HUES6 (cell line): Measurements from ENCODE around the gene STYX.

Experiments used
- H3K27ac ChIP-seq: 2 replicates; pipeline ENCODE4 v1.7.0; 2013; ENCODE audit warnings: low read depth, mild to moderate bottlenecking, low read length, inconsistent platforms
- H3K27me3 ChIP-seq: 2 replicates; pipeline ENCODE4 v1.6.1; 2013; ENCODE audit warnings: low read length; ENCODE audit not compliant: control insufficient read depth, insufficient read depth
- H3K36me3 ChIP-seq: 2 replicates; pipeline ENCODE4 v1.6.1; 2013; ENCODE audit warnings: low read length; ENCODE audit not compliant: control insufficient read depth, insufficient read depth
- H3K4me1 ChIP-seq: 2 replicates; pipeline ENCODE4 v1.6.1; 2013; ENCODE audit warnings: low read length; ENCODE audit not compliant: control insufficient read depth, insufficient read depth
- H3K4me3 ChIP-seq: 2 replicates; pipeline ENCODE4 v1.5.1; 2013; ENCODE audit warnings: low read depth, low read length
- H3K9ac ChIP-seq: one replicate; pipeline ENCODE4 v1.6.1; 2013; ENCODE audit warnings: mild to moderate bottlenecking, low read length
- H3K9me3 ChIP-seq: 2 replicates; pipeline ENCODE4 v1.6.1; 2013; ENCODE audit warnings: low read depth, low read length; ENCODE audit not compliant: control insufficient read depth, insufficient read depth

STYX gene

GRCh38 chr14:52700701-52701172 lies 29.2 kb upstream of the STYX start:
- Histone ChIP-seq H3K9ac (no peak overlapping the region), H3K9me3 (no peaks in the 10 kb centered on the region), H3K4me1 (no peaks in the 10 kb centered on the region), H3K36me3 (no peaks in the 10 kb centered on the region), H3K4me3 (no peak overlapping the region), H3K27me3 (no peaks in the 10 kb centered on the region), H3K27ac (no peak overlapping the region)

DNA sequence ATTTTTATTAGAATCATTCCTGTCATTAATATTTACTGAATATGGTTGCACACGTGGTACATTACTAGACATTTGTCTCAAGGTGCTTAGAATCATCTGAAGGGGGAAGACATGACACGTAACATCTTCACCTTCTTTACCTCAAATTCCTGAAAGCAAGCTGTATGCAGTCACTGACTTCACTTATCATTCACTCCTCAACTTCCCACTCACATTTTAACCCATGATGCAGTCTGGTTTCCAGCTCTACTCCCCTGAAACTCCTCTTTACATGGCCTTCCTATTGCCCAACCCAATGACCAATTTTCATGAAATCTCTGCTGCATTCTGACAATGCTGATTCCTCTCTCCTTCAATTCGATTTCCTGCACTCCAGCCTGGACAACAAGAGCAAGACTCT lies 28.7 kb upstream of the STYX start:
- H3K4me1 ChIP-seq, result peaks cover under 1% of the 10 kb centered on the region; the same call in 1 of the 2 replicates
- no peak overlapping the region for H3K9ac ChIP-seq
- H3K36me3 ChIP-seq, result no peaks in the 10 kb centered on the region
- H3K27ac ChIP-seq, result no peak overlapping the region
- no peaks in the 10 kb centered on the region for H3K27me3 ChIP-seq
- H3K9me3 ChIP-seq, result no peaks in the 10 kb centered on the region
- H3K4me3 ChIP-seq, result no peak overlapping the region

GRCh38 chr14:52703225-52703624 lies 26.7 kb upstream of the STYX start:
- no peaks in the 10 kb centered on the region for H3K27me3 ChIP-seq
- no peaks in the 10 kb centered on the region for H3K9me3 ChIP-seq
- no peak overlapping the region for H3K4me3 ChIP-seq
- H3K27ac ChIP-seq, result no peak overlapping the region
- no peak overlapping the region for H3K9ac ChIP-seq
- H3K36me3 ChIP-seq, result peaks cover 5% of the 10 kb centered on the region; the same call in 1 of the 2 replicates
- peaks cover 10% of the 10 kb centered on the region; the same call in 1 of the 2 replicates for H3K4me1 ChIP-seq

GRCh38 chr14:52703664-52704063 lies 26.3 kb upstream of the STYX start:
- Histone ChIP-seq H3K4me3 (no peak overlapping the region), H3K36me3 (peaks cover 9% of the 10 kb centered on the region), H3K9ac (no peak overlapping the region), H3K9me3 (no peaks in the 10 kb centered on the region), H3K27me3 (no peaks in the 10 kb centered on the region), H3K27ac (no peak overlapping the region), H3K4me1 (peaks cover 11% of the 10 kb centered on the region; the same call in 1 of the 2 replicates)

DNA sequence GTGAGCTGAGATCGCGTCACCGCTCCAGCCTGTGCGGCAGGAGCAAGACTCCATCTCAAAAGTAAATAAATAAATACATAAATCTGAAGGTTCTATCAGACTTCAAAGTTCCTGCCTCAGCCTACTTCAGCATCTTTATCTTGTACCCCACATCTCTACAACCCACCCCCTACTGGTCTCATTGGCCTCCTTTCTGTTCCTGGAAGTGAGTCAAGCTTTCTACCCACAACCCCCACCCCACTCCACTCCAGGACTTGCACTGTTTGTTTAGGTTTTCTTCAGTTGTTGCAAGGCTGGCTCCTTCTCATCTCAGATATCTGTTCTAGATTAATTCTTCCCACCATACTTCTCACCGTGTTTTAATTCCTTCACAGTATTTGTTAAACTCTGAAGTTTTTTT lies 23.7 kb upstream of the STYX start:
- H3K27ac ChIP-seq, result peak overlapping the region; percentile 11; the same call in 1 of the 2 replicates
- H3K4me1 ChIP-seq, result peaks cover 11% of the 10 kb centered on the region; the same call in 1 of the 2 replicates
- H3K9ac ChIP-seq, result no peak overlapping the region
- H3K4me3 ChIP-seq, result peak overlapping the region; percentile 97
- peaks cover 34% of the 10 kb centered on the region for H3K36me3 ChIP-seq
- H3K27me3 ChIP-seq, result no peaks in the 10 kb centered on the region
- no peaks in the 10 kb centered on the region for H3K9me3 ChIP-seq

GRCh38 chr14:52706724-52707706 lies 23.0 kb upstream of the STYX start, which contains the start of gene PSMC6:
PSMC6 (plus strand) TSS chr14:52707200; CDS start chr14:52707220, 20 bp downstream.
- Histone ChIP-seq H3K4me3 (peak within 1 kb of the TSS; percentile 97), H3K27ac (peak within 1 kb of the TSS; percentile 80), H3K36me3 (peaks cover 41% of the 10 kb centered on the region), H3K4me1 (peaks cover 11% of the 10 kb centered on the region; the same call in 1 of the 2 replicates), H3K9ac (peak within 1 kb of the TSS; percentile 97), H3K27me3 (no peaks in the 10 kb centered on the region), H3K9me3 (no peaks in the 10 kb centered on the region)

DNA sequence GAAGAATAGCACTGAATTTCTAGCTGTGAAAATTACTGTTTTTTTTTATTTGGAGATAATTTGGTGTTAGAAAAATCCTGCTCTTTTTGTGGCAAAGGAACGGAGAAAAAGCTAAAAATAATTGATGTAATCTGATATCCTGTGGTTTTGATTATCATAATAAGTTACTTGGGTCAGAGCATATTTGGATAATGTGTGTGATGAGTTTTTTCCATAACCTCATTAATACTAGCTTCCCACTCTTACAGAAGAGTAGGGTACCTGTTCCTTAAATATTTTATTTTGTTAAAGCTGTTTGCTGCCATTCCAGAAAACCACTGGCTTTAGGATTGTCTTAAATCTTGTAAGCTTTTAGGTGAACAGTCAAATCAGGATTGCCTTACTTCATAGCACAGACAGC lies 18.3 kb upstream of the STYX start:
- Histone ChIP-seq H3K27ac (no peak overlapping the region), H3K9me3 (no peaks in the 10 kb centered on the region), H3K4me1 (peaks cover 6% of the 10 kb centered on the region; the same call in 1 of the 2 replicates), H3K4me3 (no peak overlapping the region), H3K9ac (no peak overlapping the region), H3K36me3 (peaks cover 86% of the 10 kb centered on the region), H3K27me3 (no peaks in the 10 kb centered on the region)

GRCh38 chr14:52716155-52716554 lies 13.8 kb upstream of the STYX start:
- no peaks in the 10 kb centered on the region for H3K27me3 ChIP-seq
- H3K36me3 ChIP-seq, result peaks cover 97% of the 10 kb centered on the region
- H3K9me3 ChIP-seq, result no peaks in the 10 kb centered on the region
- H3K27ac ChIP-seq, result no peak overlapping the region
- H3K9ac ChIP-seq, result no peak overlapping the region
- H3K4me3 ChIP-seq, result no peak overlapping the region
- H3K4me1 ChIP-seq, result no peaks in the 10 kb centered on the region

DNA sequence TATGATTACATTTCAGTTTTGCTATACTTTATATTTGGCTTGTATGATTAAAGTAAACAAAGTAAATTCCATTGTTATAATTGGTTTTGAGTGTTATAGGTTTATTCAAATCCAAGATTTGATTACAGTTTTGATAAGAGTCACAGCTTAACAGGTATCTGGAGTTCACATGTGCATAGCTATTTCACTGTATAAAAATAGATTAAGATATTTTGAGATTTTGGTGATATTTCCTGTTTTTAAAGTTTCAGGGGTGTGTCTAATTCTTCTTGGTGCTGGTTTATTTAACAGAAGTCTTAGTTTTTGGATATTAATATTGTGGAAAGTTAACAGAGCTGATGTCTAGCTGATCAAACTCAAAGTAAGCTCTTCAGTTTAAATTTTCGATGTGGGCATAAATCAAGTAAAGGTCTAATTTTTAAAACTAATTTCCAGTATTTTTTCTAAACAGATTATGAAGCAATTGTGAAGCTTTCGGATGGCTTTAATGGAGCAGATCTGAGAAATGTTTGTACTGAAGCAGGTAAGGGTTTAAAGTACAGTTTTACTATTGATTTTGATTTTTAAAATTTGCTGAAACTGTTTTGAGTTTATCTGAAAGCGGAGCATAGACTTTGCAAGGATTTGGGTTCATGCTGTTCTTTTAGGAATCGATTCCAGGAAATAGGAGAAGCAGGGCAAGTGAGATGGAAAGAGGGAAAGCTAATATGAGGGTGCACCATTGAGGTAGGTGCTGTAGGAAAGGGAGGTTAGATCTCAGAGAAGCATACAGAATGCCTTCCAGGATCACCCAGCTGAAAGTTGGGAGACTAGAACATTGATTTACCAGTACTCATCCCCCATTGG lies 6.2 kb upstream of the STYX start:
- H3K36me3 ChIP-seq, result peaks cover 91% of the 10 kb centered on the region
- H3K9me3 ChIP-seq, result no peaks in the 10 kb centered on the region
- no peak overlapping the region for H3K27ac ChIP-seq
- H3K4me1 ChIP-seq, result peaks cover under 1% of the 10 kb centered on the region; the same call in 1 of the 2 replicates
- no peaks in the 10 kb centered on the region for H3K27me3 ChIP-seq
- no peak overlapping the region for H3K9ac ChIP-seq
- no peak overlapping the region for H3K4me3 ChIP-seq

DNA sequence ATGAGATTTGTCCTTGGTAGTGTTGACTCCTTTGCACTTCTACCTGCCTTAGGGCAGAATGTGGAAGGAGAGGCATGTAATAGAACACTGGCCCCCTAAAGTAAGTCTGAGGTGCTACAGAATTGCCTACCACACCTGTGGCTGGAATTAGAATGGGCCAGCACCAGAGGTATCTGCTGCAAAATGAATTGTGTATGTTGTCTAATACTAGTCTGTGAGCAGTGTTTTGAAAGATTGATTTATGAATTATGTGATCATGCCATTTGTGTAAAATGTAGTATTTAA lies 5.7 kb upstream of the STYX start:
- no peaks in the 10 kb centered on the region for H3K27me3 ChIP-seq
- peaks cover 87% of the 10 kb centered on the region for H3K36me3 ChIP-seq

More for the DNA sequence above, 5.7 kb upstream of the STYX start:
- Histone ChIP-seq H3K9ac (no peak overlapping the region), H3K27ac (no peak overlapping the region), H3K9me3 (no peaks in the 10 kb centered on the region), H3K4me1 (peaks cover 6% of the 10 kb centered on the region; the same call in 1 of the 2 replicates), H3K4me3 (no peak overlapping the region)
